Measurements from ENCODE around the gene PSME3.

PSME3 gene

GRCh38 chr17:42832934-42833766 is at the start of gene PSME3:
PSME3 (plus strand) TSS chr17:42833397; CDS start chr17:42833632, 235 bp downstream.
- DNase-seq: peak; percentile 89

- no peak for DNase-seq
Measured at GRCh38 chr17:42783791-42784138, 49.4 kb upstream of the PSME3 start.

- DNase-seq: no peak
Measured at GRCh38 chr17:42784409-42784808, 48.8 kb upstream of the PSME3 start.

- no peak for DNase-seq
Measured at GRCh38 chr17:42784811-42785592, 48.2 kb upstream of the PSME3 start.

GRCh38 chr17:42787266-42787665 is 45.9 kb upstream of the PSME3 start:
- no peak for DNase-seq

- no peak for DNase-seq
Measured at GRCh38 chr17:42791948-42792347, 41.2 kb upstream of the PSME3 start.

- no peak for DNase-seq
Measured at GRCh38 chr17:42792545-42792944, 40.7 kb upstream of the PSME3 start.

- DNase-seq: no peak
Measured at GRCh38 chr17:42795061-42795460, 38.1 kb upstream of the PSME3 start.

- DNase-seq: no peak
Measured at GRCh38 chr17:42795465-42795864, 37.7 kb upstream of the PSME3 start.

GRCh38 chr17:42796066-42796758 is 37.0 kb upstream of the PSME3 start:
- DNase-seq: no peak

- no peak for DNase-seq
Measured at GRCh38 chr17:42797067-42798007, 35.9 kb upstream of the PSME3 start.

- no peak for DNase-seq
Measured at GRCh38 chr17:42798011-42798382, 35.2 kb upstream of the PSME3 start.

- peak; percentile 86 for DNase-seq
Measured at GRCh38 chr17:42798383-42799380, 34.5 kb upstream of the PSME3 start, which contains the start of the genes CNTD1 and COA3. CNTD1 (plus strand) TSS chr17:42798861; CDS start chr17:42799068, 207 bp downstream. COA3 (minus strand) TSS chr17:42798704; CDS start chr17:42798681, 23 bp downstream.

GRCh38 chr17:42803074-42803883 is 29.9 kb upstream of the PSME3 start:
- no peak for DNase-seq

GRCh38 chr17:42804918-42805367 is 28.3 kb upstream of the PSME3 start:
- no peak for DNase-seq

- no peak for DNase-seq
Measured at GRCh38 chr17:42806249-42806648, 26.9 kb upstream of the PSME3 start.

GRCh38 chr17:42809250-42809649 is 23.9 kb upstream of the PSME3 start:
- no peak for DNase-seq

GRCh38 chr17:42814633-42815399 is 18.4 kb upstream of the PSME3 start:
- no peak for DNase-seq

GRCh38 chr17:42817866-42818265 is 15.3 kb upstream of the PSME3 start:
- DNase-seq: no peak
